NOMO-1 treated with dmso at 0.1 percent for 144 hours (cell line): Measurements from ENCODE around the gene PBRM1.

Experiments used
- DNase-seq: peaks from one replicate; lab custom pipeline; 2025; ENCODE audit not compliant: unreplicated experiment; lab: John Stamatoyannopoulos, UW

Gene PBRM1

GRCh38 chr3:52525680-52526561 lies 159.8 kb downstream of the PBRM1 start:
- no peak for DNase-seq

DNA sequence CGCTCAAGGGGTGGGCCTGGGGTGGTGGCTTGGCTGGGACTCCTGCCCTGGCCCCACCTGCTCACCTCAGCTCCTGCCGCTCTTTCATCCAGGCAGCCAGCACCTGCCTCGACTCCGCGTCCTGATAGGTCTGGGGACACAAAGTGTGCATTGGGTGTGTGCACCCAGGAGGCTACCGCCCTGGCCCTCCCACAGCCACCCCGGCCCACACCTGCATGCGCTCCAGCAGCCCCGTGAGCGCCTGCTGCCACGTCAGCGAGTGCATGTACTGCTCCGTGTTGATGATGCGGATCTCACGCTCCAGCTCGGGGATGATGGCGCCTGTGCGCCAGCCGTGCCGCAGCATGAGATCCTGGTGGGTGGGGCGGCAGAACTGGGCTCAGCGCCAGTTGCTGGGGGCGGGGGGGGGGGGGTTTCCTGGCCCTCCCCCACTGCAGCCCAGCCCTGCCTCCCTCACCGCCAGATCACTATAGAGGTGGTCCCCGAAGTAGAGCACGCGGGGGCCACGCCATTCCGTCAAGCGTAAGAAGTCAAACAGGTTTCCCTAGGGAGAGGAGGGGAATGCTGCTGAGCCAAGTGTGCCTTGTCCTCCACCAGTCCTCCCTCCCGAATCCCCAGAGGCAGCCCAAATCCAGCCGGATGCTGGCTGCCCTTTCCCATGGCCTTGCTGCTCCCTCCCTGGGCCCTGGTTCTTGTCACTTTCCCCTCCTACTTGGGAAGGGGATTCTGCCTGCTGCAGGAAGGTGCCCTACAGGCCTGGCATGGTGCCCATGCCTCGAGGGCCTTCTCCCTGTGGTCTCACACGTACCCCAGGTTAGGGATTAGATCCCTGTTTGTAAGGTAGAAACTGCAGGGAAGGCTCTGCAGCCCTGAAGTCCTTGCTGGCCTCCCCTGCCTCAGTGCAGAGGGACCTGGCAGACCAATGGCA lies 160.7 kb downstream of the PBRM1 start:
- no peak for DNase-seq

DNA sequence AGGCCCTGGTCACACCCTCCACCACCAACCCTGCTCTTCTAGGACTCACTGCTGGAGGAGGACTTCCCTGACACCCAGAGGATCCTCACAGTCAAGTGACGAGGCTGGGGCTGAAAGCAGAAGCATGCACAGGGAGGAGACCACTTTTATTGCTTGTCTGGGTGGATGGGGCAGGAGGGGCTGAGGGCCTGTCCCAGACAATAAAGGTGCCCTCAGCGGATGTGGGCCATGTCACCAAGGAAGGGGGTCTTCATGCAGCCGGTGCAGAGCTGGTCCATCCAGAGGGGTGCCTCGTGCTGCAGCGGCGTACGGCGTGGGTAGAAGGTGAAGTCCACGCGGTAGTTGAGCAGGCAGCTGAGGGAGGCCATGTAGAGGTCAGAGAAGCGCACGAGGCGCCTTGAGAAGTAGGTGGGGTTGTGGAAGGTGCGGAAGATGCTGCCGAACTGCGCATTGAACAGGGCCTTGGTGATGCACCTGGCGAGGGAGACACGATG lies 161.4 kb downstream of the PBRM1 start:
- no peak for DNase-seq

GRCh38 chr3:52523386-52524257 lies 162.1 kb downstream of the PBRM1 start:
- DNase-seq = no peak

- no peak for DNase-seq
Measured at GRCh38 chr3:52522651-52523251, 163.0 kb downstream of the PBRM1 start.

DNA sequence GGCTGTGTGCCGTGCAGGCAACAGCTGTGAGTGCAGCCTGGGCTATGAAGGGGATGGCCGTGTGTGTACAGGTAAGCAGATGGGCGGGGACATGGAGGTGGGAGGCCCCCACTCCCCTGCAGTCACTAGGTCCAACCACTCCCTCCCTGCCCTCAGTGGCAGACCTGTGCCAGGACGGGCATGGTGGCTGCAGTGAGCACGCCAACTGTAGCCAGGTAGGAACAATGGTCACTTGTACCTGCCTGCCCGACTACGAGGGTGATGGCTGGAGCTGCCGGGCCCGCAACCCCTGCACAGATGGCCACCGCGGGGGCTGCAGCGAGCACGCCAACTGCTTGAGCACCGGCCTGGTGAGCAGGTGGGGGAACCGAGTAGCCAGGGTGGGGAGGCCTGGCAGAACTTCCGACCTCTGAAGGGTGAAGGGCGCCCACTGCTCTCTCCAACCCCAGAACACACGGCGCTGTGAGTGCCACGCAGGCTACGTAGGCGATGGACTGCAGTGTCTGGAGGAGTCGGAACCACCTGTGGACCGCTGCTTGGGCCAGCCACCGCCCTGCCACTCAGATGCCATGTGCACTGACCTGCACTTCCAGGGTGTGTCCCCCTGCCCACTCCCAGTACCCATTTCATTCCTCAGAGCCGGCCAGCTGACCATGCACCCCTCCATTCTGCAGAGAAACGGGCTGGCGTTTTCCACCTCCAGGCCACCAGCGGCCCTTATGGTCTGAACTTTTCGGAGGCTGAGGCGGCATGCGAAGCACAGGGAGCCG lies 163.6 kb downstream of the PBRM1 start:
- DNase-seq = no peak

GRCh38 chr3:52521488-52521824 lies 164.3 kb downstream of the PBRM1 start:
- DNase-seq = no peak

DNA sequence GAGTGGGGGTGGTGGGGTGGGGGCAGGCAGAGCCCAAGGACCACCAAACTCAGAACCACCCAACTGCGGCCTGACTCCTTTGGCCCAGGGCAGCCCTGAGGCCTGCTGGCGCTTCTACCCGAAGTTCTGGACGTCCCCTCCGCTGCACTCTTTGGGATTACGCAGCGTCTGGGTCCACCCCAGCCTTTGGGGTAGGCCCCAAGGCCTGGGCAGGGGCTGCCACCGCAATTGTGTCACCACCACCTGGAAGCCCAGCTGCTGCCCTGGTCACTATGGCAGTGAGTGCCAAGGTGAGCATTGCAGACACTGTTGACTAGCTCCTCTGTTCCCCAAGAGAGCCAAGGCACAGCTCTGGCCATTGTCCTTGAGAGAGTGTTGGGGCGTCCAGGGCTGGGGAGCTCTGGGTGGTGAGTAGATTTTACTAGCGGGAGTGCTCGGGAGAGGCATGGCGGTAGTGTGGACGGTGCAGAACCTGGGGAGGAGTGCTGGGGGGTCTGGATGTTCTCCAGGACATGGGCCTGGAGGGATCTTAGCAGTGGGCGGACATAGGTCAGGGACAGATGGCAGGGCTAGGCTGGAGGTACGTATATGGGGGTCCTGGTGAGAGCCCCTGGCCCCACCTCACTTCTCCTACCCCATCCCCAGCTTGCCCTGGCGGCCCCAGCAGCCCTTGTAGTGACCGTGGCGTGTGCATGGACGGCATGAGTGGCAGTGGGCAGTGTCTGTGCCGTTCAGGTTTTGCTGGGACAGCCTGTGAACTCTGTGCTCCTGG lies 164.8 kb downstream of the PBRM1 start:
- DNase-seq = no peak

GRCh38 chr3:52520141-52520667 lies 165.5 kb downstream of the PBRM1 start:
- DNase-seq = no peak

- DNase-seq = no peak
Measured at GRCh38 chr3:52519445-52520140, 166.1 kb downstream of the PBRM1 start.

- no peak for DNase-seq
Measured at GRCh38 chr3:52518723-52519444, 166.8 kb downstream of the PBRM1 start.

GRCh38 chr3:52517796-52518722 lies 167.7 kb downstream of the PBRM1 start:
- DNase-seq = no peak

DNA sequence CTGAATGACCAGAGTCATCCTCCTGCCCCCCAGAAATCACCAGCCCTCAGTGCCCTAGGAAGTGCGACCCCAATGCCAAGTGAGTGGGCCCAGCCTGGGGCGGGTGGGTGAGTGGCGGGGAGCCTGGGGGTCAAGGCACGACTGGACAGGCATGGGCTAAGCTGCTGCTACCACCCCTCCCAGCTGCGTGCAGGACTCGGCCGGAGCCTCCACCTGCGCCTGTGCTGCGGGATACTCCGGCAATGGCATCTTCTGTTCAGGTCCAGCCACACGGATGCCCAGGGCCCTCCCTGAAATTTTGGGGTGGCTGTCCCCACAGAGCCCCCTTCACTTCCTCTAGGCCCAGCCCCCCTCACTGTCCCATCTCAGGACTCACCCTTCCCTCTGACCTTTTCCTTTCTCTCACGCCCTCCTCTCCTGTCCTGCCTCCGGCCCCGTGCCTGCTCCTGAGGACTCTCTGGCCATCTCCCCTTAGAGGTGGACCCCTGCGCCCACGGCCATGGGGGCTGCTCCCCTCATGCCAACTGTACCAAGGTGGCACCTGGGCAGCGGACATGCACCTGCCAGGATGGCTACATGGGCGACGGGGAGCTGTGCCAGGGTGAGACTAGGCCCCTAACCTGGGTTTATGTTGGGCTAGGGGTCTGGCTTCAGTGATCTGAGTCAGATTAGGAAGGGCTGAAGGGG lies 169.1 kb downstream of the PBRM1 start:
- DNase-seq = no peak

DNA sequence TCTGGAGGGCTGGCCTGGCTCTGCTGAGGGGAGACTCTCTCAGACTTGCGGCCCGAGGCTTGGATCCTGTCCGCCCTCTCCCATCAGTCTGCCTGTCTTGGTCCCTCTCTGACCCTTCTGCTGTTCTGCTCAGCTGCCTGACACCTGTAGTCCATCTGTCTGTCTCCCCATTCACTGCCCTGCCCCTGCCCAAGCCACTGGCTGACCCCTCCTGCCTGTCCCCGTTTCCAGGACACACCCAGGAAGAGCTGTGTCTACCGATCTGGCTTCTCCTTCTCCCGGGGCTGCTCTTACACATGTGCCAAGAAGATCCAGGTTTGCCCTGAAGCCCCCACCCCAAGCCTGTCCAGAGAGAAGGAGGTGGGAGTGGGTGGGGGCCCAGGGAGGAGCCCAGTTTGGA lies 170.5 kb downstream of the PBRM1 start:
- no peak for DNase-seq

DNA sequence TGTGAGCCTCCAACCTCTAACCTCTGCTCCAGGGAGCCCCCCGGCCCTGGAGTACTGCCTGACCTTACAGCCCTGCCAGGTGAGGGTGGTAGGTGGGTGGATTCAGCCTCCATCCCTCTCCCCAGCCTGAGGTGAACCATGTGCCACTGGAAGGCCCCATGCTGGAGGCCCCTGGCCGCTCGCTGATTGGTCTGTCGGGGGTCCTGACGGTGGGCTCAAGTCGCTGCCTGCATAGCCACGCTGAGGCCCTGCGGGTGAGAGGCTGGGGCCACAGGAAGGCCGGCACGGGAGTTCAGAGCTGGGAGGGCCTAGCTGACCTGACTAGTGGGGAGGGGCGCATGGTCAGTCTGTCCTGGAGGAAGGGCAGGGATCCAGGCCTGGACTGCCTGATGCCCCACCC lies 171.1 kb downstream of the PBRM1 start:
- no peak for DNase-seq

DNA sequence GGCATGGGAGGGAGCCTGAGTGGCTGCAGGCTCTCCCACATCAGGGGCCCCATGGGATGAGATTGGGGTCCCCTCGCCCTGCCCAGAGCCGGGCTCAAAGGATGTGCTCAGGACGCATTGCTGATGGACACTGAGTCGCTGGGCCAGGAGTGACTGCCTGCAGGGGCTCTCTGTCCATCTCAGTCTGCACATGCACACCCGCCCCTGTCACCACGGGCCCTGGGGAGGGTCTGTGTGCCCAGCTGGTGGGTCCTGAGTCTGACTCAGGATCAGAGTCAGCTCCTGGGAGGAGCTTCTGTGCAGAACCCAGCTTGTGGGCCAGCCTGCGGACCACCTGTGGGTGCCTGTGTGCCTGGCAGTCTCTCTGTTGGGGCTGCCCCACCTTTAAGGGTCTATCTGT lies 172.4 kb downstream of the PBRM1 start:
- no peak for DNase-seq
